NCI-H2029 treated with DMSO at 0.1 percent for 48 hours (cell line): ENCODE data around the gene ZNF559.
"Not testable (repeated sequence)": the region's sequence is repeated elsewhere in the genome, so short reads cannot be mapped to it uniquely, and the experiment has no call there.

ENCODE experiments used
- DNase-seq: peaks from one replicate; lab custom pipeline; 2025; lab: John Stamatoyannopoulos, UW

ZNF559 gene

DNA sequence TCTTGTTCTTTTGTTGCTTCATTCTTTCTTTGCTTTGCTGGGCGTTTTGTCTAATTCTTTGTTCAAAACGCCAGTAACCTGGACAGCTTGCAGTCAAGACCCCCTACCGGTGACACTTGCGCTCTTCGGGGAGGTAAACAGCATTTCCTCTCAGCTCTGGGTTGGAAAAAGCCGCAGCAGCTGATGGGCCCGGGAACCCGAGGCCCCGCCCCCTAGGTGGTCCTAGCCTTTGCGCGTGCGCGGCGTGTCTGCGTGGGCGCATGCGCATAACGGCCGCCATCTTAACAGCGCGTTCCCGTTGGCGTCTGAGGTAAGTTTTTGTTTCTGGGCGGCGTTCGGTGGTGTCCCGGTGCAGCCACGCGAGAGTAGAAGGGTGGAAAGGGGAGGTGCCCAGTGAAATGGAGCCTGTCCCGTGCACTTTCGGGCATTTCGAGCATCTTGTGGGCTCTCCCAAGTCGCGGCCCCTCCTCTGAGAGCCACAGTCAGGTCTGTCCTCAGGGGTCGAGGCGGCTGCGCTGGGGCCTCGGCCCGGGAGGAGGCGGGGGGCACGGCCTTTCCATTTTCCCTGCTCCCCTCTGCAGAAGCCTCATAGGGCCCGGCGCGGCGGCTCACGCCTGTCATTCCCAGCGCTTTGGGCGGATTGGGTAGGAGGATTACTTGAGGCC is at the start of gene ZNF559:
Gene ZNF559, plus strand, starts transcription at position 261 of the 665 bp plus-strand sequence. CDS start 14,371 bp downstream, outside the sequence.
- DNase-seq, result peak; percentile 85

DNA sequence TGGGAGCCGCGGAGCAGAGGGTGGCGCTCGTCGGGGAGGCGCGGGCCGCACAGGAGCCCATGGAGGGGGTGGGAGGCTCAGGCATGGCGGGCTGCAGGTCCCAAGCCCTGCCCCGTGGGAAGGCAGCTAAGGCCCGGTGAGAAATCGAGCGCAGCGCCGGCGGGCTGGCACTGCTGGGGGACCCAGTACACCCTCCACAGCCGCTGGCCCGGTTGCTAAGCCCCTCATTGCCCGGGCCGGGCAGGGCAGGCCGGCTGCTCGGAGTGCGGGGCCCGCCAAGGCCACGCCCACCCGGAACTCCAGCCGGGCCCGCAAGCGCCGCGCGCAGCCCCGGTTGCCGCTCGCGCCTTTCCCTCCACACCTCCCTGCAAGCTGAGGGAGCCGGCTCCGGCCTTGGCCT is 40.5 kb upstream of the ZNF559 start:
- DNase-seq, result not testable (repeated sequence)

DNA sequence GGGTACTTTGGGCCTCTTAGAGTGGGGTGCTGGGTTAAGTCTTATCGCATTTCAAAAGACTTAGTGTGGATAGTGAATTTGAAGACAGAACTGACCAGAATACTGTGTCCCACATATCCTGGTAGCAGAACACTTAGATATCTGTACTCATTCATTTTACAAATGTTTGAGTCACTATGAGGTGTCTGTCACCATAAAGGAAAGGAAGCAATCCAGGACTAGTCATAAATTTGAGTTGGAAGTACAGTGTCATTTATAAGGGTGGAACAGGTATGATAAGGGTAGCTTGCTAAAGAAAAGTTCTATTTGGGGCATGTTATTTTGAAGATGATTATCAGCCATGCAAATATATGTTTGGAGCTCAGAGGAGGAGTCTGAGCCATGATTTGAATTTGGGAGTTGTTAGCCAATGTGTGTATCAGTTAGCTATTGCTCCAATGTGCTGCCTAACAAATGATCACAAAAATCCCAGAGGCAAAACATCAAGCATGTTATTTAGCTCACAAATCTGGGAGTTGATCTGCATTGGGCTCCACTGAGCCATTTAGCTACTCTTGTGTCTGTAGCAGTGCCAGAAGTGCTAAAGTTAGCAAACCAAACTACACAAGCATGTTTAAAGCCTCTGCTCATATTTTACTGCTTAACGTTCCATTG is 34.6 kb upstream of the ZNF559 start:
- no peak for DNase-seq

DNA sequence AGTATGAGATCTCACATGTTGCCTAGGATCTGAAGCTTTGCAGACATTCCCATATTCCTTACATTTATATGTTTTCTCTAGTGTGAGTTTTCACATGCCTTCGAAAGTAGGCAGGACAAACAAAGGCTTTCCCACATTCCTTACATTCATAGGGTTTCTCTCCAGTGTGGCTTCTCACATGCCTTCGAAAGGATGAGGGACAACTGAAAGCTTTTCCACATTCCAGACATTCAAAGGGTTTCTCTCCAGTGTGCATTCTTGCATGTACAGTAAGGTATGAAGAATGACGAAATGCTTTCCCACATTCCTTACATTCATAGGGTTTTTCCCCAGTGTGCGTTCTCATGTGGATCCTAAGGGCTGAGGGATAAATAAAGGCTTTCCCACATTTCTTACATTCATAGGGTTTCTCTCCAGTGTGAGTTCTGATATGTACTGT is 28.5 kb upstream of the ZNF559 start:
- DNase-seq, result no peak

DNA sequence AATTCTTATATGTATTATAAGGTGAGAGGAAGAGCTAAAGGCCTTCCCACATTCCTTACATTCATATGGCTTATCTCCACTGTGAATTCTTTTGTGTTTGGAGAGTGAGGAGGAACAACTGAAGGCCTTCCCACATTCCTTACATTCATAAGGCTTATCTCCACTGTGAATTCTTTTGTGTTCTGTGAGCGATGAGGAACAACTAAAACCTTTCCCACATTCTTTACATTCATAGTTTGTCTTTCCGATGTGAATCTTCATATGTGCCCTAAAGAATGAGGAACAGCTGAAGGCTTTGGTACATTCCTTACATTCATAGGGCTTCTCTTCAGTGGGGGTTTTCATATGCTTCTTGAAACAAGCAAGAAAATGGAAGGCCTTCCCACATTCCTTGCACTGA is 27.6 kb upstream of the ZNF559 start:
- no peak for DNase-seq

DNA sequence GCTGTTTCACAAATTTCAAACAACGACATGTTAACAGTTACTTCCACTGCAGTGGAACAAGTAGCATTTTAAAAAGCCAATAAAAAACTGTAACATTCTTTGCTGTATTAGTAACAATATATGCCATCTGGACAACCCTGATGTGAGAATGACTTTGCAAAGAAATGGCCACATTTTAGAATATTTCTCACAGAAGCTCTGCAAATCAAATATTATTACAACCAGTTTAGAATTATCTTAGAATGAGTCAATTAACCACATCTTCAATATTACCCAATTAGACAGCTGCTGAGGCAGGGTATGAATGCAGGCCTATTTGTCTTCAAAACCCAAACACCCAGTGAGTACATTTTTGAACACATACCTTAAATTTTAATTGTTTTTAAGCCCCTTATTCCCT is 17.5 kb upstream of the ZNF559 start:
- no peak for DNase-seq

DNA sequence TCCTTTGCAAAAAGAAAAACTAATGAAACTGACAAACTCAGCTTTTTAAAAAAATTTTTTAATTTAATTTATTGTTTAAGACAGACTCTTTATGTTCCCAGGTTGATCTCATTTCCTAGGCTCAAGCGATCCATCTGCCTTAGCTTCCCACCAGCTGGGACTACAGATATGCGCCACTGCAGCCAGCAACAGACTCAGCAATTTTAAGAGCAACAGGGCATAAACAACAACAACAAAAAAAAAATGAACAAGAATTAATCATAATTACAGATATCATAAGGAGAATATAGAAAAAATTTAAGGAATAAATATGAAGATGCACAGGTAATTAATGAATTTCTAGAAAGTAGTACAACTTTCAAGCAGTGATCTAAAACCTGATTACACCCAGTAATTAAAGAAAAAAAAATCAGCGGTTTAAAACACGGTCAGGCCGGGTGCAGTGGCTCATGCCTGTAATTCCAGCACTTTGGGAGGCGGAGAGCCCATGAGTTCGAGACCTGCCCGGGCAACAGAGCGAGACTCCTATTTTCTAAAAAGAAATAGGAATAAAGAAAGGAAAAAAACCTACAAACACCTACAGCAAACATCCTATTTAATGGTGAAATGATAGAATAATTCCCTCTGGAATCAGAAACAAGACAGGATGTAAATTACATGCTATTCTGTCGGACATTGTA is 15.7 kb upstream of the ZNF559 start:
- no peak for DNase-seq

DNA sequence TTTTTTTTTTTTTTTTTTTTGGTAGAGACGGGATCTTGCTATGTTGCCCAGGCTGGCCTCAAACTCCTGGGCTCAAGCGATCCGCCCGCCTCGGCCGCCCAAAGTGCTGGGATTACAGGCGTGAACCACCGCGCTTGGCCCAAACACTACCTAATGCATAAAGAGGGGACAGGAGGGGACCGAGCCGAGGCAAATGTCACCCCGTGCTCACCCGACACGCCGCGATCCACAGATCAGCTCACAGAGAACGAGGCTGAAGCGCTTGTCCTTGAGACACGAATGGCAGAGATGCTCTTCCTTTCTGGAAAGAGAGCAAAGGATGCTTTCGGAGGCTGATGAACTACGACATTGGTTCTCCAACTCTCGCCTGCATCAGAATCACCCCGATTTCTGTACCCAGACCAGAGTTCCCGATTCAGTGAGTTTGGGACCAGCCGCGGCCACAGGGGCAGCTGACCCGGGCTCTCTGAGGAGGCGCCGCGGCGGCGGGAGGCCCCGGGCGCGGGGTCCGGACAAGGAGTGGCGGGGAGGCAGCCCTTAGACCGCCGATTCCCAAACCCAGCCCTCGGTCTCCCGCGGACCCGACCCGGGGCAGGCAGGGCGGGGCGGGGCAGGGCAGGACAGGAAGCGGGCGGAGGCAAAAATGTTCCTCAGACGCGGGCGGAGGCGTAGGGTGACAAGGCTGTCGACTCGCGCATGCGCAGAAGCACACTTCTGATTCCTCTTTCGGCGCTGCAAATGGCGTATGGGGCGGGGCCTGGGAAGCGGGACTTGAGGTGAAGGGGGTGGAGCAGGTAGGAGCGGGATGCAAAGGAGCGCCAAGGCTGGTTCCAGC is 14.6 kb upstream of the ZNF559 start, which contains the start of gene ZNF699:
Gene ZNF699, minus strand, starts transcription at position 700 of the 835 bp plus-strand sequence. CDS start 4,719 bp downstream, outside the sequence.
- peak; percentile 97 for DNase-seq

DNA sequence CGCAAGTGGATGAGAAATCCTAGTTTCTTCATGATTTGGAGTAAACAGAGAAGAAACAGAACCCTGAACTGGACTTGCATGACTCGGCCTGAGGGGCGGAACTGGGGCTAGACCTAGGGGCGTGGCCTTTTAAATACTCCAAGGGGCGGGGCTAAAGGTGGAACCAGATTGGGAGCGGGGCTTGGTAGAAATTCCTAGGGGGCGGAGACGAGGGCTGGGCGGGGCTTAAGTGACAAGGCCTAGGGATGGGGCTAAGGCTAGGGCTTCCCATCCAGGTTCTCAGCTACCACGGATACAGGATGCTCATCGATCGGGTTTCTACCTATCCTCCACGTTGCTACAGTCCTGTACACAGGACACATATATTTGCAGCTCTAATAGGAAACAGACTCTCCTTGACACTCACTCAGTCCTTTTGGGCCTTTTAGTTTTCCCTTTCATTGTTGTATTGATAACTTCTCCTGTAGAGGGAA is 14.0 kb upstream of the ZNF559 start:
- peak; percentile 97 for DNase-seq

DNA sequence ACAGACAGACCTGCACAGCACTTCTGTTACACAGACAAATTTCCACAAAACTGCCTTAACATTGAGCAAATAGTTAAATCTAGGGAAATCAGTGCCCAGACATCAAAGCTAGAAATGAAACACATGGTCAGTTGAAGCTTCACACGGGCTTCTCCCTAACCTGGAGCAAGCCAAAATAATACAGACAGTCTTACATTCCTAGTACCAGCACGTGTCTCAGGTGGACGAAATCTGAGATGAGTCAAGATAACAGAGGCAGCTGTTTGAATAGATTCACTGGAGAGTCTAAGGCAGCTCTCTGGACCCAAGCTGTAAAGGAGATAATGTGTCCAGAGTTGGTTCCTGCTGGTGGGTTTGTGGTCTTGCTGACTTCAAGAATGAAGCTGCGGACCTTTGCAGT is 10.2 kb upstream of the ZNF559 start:
- no peak for DNase-seq

DNA sequence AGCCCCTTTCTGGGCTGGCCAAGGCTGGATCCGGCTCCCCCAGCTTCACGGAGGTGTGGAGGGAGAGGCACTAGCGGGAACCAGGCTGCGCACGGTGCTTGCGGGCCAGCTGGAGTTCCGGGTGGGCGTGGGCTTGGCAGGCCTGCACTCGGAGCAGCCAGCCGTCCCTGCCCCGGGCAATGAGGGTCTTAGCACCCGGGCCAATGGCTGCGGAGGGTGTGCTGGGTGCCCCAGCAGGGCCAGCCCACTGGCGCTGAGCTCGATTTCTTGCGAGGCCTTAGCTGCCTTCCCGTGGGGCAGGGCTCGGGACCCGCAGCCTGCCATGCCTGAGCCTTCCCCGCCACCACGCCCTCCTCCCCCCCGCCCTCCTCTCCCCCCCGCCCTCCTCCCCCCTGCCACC is 2.6 kb upstream of the ZNF559 start:
- no peak for DNase-seq

DNA sequence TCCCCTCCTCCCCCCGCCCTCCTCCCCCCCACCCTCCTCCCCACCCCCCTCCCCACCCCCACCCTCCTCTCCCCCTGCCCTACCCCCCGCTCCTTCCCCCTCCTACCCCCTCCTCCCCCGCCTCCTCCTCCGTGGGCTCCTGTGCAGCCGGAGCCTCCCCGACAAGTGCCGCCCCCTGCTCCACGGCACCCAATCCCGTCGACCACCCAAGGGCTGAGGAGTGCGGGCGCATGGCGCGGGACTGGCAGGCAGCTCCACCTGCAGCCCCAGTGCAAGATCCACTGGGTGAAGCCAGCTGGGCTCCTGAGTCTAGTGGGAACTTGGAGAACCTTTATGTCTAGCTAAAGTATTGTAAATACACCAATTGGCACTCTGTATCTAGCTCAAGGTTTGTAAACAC is 2.2 kb upstream of the ZNF559 start:
- DNase-seq, result not testable (repeated sequence)

DNA sequence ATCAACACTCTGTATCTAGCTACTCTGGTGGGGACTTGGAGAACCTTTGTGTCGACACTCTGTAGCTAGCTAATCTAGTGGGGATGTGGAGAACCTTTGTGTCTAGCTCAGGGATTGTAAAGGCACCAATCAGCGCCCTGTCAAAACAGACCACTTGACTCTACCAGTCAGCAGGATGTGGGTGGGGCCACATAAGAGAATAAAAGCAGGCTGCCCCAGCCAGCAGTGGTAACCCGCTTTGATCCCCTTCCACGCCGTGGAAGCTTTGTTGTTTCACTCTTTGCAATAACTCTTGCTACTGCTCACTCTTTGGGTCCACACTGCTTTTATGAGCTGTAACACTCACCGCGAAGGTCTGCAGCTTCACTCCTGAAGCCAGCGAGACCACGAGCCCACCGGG is 1.8 kb upstream of the ZNF559 start:
- not testable (repeated sequence) for DNase-seq

DNA sequence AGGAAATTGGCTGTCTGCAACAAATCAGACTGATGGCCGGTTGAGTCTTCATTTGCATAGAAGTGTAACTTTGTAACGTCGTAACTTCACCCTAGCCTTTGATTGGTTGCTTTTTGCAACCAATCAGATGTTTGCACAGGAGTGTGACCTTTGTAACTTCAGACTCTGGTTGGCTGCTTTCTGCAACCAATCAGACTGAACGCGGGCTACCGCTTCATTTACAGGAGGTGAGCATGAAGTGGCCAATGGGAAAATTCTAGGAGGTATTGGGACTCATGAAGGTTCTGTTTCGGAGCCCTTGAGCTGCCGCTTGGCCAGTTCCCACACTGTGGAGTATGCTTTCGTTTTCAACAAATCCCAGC is 441 bp upstream of the ZNF559 start:
- DNase-seq, result peak; percentile 80

DNA sequence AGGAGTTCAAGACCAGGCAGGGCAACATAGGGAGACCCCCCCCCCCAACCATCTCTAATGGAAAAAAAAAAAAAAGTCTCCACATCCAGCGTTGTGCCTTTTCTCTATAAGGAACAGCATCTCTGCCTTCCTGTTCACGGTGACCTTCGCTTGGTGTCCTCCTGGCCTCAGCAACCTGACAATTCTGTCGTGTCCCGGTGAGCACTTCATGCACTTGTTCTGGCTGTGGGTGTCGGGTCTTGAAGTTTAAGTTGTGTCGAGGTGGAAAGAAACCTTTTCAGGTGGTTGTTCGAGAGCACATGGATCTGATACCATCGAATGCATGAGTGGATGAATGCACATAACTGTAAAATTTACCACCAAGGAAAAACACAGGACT is 594 bp downstream of the ZNF559 start:
- DNase-seq, result no peak

DNA sequence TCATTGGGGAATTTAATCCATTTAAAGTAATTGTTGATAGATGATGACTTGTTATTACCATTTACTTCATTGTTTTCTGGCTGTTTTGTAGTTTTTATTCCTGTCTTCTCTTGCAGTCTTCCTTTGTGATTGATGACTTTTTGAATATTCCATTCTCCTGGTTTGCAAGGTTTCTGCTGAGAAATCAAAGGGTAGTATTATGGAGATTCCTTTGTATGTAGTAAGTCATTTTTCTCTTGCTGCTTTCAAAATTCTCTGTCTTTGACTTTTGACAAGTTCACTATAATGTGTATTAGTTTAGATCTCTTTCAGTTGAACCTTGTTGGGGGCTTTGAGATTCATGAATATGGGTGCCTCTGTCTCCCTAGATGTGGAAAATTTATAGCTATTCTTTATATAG is 6.0 kb downstream of the ZNF559 start:
- no peak for DNase-seq

DNA sequence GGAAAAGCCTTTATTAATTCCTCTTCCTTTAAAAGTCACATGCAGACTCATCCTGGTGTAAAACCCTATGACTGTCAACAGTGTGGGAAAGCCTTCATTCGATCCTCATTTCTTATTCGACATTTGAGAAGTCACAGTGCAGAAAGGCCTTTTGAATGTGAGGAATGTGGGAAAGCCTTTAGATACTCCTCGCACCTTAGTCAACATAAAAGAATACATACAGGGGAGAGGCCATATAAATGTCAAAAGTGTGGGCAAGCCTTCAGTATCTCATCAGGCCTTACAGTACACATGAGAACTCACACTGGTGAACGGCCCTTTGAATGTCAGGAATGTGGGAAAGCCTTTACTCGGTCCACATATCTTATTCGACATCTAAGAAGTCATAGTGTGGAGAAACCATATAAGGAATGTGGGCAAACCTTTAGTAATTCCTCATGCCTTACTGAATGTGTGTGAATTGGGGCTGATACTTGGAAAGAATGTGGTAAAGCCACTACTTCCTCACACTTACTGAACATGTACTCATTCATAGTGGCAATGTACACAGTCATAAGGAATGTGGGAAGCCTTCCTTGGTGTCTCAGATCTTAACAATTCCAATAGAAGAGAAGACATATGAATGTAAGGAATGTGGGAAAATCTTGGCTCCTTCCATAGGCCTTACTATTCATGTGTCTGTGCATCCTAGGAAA is 18.8 kb downstream of the ZNF559 start:
- no peak for DNase-seq

DNA sequence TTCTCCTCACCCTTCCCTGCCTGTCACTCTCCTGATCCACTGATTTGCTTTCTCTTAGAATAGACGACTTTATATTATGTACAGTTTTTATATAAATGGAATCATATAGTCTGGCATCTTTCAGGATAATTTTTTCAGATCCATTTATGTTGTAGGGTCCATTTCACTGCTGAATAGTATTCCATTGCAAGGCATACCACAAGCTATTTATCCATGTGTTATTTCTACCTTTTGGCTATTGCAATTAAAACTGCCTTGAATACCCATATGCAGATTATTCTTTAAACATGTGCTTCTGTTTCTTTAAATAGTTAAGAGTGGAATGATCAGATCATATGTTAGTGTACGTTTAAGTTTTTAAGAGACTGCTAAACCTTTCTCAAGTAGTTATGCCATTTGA is 21.0 kb downstream of the ZNF559 start:
- DNase-seq, result no peak

DNA sequence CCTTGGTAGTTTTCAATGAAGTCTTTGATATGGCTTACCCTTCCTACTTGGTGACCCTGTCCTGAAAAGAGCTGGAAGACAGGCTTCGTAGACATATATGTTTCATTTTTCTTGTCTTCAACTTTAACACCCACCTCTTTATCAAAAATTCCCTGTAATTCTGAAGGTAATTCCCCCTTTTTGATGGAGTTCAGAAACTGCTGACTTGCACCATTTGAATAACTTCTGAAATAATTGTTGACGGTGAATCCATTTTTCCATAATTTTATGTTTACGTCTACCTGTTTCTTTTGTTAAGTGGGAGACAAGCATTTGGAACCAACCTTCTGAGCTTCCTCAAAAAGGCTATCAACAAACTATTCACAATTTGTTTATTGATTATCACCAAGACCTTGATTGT is 24.3 kb downstream of the ZNF559 start:
- DNase-seq, result no peak

DNA sequence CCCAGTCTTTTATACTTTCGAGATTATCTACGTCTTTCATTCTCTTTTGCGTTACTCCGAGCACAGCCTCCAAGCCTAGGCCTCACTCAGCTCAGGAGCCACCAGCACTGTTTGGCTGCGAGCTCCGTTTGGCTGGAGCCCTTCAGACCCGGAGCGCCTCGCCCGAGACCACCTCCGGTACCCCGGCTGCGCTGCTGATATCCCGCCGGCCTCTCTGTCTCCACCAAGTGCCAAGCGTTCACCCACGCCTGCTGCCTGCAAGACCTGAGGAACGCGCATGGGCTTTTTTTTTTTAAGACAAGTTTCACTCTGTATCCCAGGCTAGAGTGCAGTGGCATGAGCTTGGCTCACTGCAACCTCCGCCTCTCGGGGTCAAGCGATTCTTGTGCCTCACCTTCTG is 24.7 kb downstream of the ZNF559 start:
- no peak for DNase-seq

DNA sequence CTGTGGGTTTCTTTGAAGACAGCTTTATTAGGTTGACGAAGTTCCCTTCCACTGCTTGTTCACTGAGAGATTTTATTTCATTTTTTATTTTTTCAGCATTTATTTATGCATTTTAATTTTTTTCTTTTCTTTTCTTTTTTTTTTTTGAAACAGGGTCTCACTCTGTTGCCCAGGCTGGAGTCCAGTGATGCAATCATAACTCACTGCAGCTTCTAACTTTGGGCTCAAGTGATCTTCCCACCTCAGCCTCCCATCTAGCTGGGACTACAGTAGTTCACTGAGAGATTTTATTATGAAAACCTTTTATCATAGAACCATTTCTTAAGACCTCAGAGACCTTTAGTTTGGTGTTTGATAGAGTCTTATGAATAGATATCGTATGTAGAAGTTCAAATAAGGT is 28.5 kb downstream of the ZNF559 start:
- no peak for DNase-seq

DNA sequence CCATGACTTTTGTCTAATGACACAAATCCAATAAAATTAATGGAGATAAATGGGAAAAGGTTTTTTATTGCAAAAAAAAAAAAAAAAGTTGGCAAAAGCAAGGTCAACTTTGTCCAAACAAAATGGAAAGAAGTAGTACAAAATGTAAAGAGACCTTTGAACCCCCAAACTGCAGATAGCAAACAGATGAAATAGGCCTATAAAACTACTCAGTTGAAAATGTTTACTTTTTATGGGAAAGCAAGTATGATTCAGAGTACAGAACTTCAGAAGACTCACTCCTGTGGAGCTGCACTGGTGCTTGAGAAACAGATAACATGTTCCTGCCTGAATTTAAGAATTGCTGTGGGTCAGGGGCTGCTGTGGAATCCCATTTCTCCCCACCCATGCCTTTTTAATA is 29.0 kb downstream of the ZNF559 start:
- no peak for DNase-seq
